Keratinocyte (primary cell): ENCODE data around the gene SEMA3A. TPM values are rescaled to one million over a fixed set of nuclear protein-coding genes. Genes with fewer than 3 reads are reported as not detected.
A peak's percentile ranks its signal among the peaks of the same experiment; 100 is the strongest.

Source experiments
- DNase-seq: peaks from one replicate; pipeline ENCODE4 v3.0.0-alpha.2; 2011; ENCODE audit warnings: low read depth, missing footprints, low spot score
- FAIRE-seq: peaks from 2 replicates; lab custom pipeline; 2011; peaks lifted over from hg19 to GRCh38; lab: Jason Lieb, UNC
- H2AFZ ChIP-seq: 2 replicates; pipeline ENCODE4 v1.6.0; 2012; ENCODE audit warnings: low read length, control low read depth, inconsistent platforms; ENCODE audit not compliant: control insufficient read depth
- H3K27ac ChIP-seq: 2 replicates; pipeline ENCODE4 v1.5.1; 2011; ENCODE audit warnings: low read length; ENCODE audit not compliant: control insufficient read depth, insufficient read depth
- H3K27me3 ChIP-seq: 3 replicates; pipeline ENCODE4 v1.6.0; 2011; ENCODE audit warnings: low read length; ENCODE audit not compliant: control insufficient read depth, insufficient read depth; ENCODE audit errors: extremely low read depth
- H3K36me3 ChIP-seq, 2 experiments: 2 replicates in 1 of 2; 3 replicates in 1 of 2; pipeline ENCODE4 v1.5.1; 2011; ENCODE audit warnings: low read length in 2 of 2, mild to moderate bottlenecking in 1 of 2; ENCODE audit not compliant: control insufficient read depth in 2 of 2, insufficient read depth in 2 of 2; ENCODE audit errors: extremely low read depth in 1 of 2
- H3K4me1 ChIP-seq: 3 replicates; pipeline ENCODE4 v1.5.1; 2011; ENCODE audit warnings: low read length; ENCODE audit not compliant: control insufficient read depth, insufficient read depth; ENCODE audit errors: extremely low read depth
- H3K4me2 ChIP-seq: 3 replicates; pipeline ENCODE4 v1.6.0; 2011; ENCODE audit warnings: low read depth, low read length; ENCODE audit not compliant: control insufficient read depth, insufficient read depth; ENCODE audit errors: extremely low read depth
- H3K4me3 ChIP-seq, 3 experiments: fragments of 200-600 bp in 1 of 3; sonication (generic) in 1 of 3; 2 replicates in 2 of 3; 3 replicates in 1 of 3; pipeline ENCODE4 v1.5.1; 2011 to 2016; ENCODE audit warnings: low read length in 3 of 3, mild to moderate bottlenecking in 3 of 3, control low read depth in 2 of 3, inconsistent platforms in 1 of 3, low read depth in 1 of 3, mixed read lengths in 1 of 3, mixed run types in 1 of 3, moderate library complexity in 1 of 3; ENCODE audit not compliant: control insufficient read depth in 2 of 3, insufficient read depth in 2 of 3; ENCODE audit errors: extremely low read depth in 1 of 3
- H3K79me2 ChIP-seq: 2 replicates; pipeline ENCODE4 v1.6.0; 2012; ENCODE audit warnings: low read length; ENCODE audit not compliant: control insufficient read depth, insufficient read depth
- H3K9ac ChIP-seq: 3 replicates; pipeline ENCODE4 v1.6.0; 2011; ENCODE audit warnings: low read length; ENCODE audit not compliant: control insufficient read depth, insufficient read depth; ENCODE audit errors: extremely low read depth
- H3K9me1 ChIP-seq: 3 replicates; pipeline ENCODE4 v1.6.0; 2011; ENCODE audit warnings: low read length; ENCODE audit not compliant: control insufficient read depth, insufficient read depth; ENCODE audit errors: extremely low read depth
- H3K9me3 ChIP-seq: 2 replicates; pipeline ENCODE4 v1.5.1; 2012; ENCODE audit warnings: low read depth, low read length; ENCODE audit not compliant: control insufficient read depth
- H4K20me1 ChIP-seq: 3 replicates; pipeline ENCODE4 v1.6.0; 2011; ENCODE audit warnings: low read length; ENCODE audit not compliant: control insufficient read depth, insufficient read depth; ENCODE audit errors: extremely low read depth
- CTCF ChIP-seq, 3 experiments: IDR thresholded peaks in 1 of 3; conservative IDR thresholded peaks in 1 of 3; optimal IDR thresholded peaks in 1 of 3; 2 replicates in 2 of 3; 3 replicates in 1 of 3; pipeline versions ENCODE3 to v1.5.1; 2011; ENCODE audit warnings: low read length in 3 of 3, mild to moderate bottlenecking in 3 of 3, moderate library complexity in 2 of 3, control low read depth in 1 of 3, inconsistent platforms in 1 of 3; ENCODE audit not compliant: insufficient read depth in 2 of 3; ENCODE audit errors: extremely low read depth in 1 of 3
- EZH2 ChIP-seq: IDR thresholded peaks from one replicate; pipeline ENCODE4 v1.6.1; 2012; ENCODE audit warnings: inconsistent platforms, mild to moderate bottlenecking, low read length, moderate library complexity
- dilution Hi-C: fragments of 300-500 bp; cut with MboI; formaldehyde crosslinking; loops from one replicate; pipeline ENCODE4 v1.7.0; 2020; ENCODE audit warnings: low sequenced_read_pairs; ENCODE audit not compliant: extremely low pct_ligation_motif_present
- polyA plus RNA-seq, 5 experiments: library from polyadenylated mRNA; depleted of rRNA in 3 of 5; stranded (reverse) in 3 of 5; stranded (forward) in 1 of 5; unstranded in 1 of 5; fragments of >200 nt; gene quantifications; 1 replicate in 1 of 5; 2 replicates in 3 of 5; 3 replicates in 1 of 5; pipeline versions ENCODE4 v1.2.1 to v1.2.3, GENCODE V29; 2011 to 2012; ENCODE audit warnings: missing spikeins in 2 of 5, low read depth in 1 of 5, low replicate concordance in 1 of 5

Gene SEMA3A
- polyA plus RNA-seq, 1 donor (not counting 4 experiments of a cell fraction or from before 2014, with no cell fraction given), result 2.1 TPM

DNA sequence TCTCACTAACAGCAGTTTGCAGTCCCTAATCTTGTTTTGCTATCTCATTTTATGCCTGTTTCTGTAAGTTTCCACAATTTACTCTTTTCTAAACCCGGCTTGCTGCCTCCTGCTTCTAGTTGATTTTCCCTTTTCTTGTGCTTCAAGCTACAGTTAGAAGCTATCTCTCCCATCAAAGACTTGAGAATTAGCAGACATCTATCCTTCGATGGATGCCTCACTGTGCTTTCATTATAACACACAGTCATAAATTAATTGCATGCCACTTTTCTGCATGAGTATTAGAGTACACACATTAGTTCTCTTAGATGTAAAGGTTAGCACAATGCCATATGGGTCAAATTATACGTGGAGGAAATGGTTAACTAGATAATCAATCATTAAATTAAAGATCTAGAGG, 48.7 kb downstream of the SEMA3A start:
- no peaks in the 10 kb centered on the region for H3K4me1 ChIP-seq
- no peaks in the 10 kb centered on the region for H3K79me2 ChIP-seq
- H4K20me1 ChIP-seq, result no peaks in the 10 kb centered on the region
- H3K36me3 ChIP-seq, result no peaks in the 10 kb centered on the region
- H2AFZ ChIP-seq, result peak overlapping the region; percentile 39
- no peaks in the 10 kb centered on the region for H3K27me3 ChIP-seq
- TF ChIP-seq EZH2 (no peak), CTCF (optimal IDR thresholded peaks at IDR 0.05 in 1 of 3, IDR thresholded peaks at IDR 0.05 in 1 of 3, conservative IDR thresholded peaks at IDR 0.05 in 1 of 3; ENCODE audit: extremely low read depth in 1 of 3, insufficient read depth in 2 of 3, low read length in 3 of 3) (no peak)
- DNase-seq, result no peak
- no peak for FAIRE-seq
- H3K9ac ChIP-seq, result no peak overlapping the region
- H3K27ac ChIP-seq, result no peak overlapping the region
- no peaks in the 10 kb centered on the region for H3K9me3 ChIP-seq
- no peak overlapping the region for H3K4me3 ChIP-seq
- dilution Hi-C loops, result no loop called here
- H3K9me1 ChIP-seq, result no peaks in the 10 kb centered on the region
- H3K4me2 ChIP-seq, result no peak overlapping the region

DNA sequence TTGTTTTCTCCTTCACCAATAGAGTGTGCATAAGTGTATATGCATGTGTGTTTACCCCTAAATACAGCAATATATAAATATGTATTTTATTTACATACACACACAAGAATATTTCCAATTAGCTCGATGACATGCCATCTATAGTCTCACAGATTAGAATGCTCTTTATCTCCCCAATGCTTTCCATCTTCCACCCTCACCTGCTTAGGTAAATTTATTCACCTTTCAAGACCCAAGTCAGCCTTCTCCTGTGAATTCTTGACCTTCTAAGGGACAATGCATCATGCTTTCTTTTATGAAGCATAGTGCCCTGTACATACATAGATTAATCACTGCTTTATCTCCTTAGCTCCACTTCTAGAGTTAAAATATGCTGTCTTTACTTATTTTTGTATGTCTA, 49.7 kb downstream of the SEMA3A start:
- Histone ChIP-seq H3K4me2 (no peak overlapping the region), H3K27me3 (no peaks in the 10 kb centered on the region), H3K36me3 (no peaks in the 10 kb centered on the region), H4K20me1 (no peaks in the 10 kb centered on the region), H3K4me3 (no peak overlapping the region), H3K4me1 (no peaks in the 10 kb centered on the region), H3K79me2 (no peaks in the 10 kb centered on the region), H2AFZ (no peak overlapping the region), H3K27ac (no peak overlapping the region), H3K9me3 (no peaks in the 10 kb centered on the region), H3K9ac (no peak overlapping the region), H3K9me1 (no peaks in the 10 kb centered on the region)
- DNase-seq (no peak), FAIRE-seq (no peak)
- dilution Hi-C loops, result no loop called here
- TF ChIP-seq EZH2, result no peak
- TF ChIP-seq CTCF (optimal IDR thresholded peaks at IDR 0.05 in 1 of 3, IDR thresholded peaks at IDR 0.05 in 1 of 3, conservative IDR thresholded peaks at IDR 0.05 in 1 of 3; ENCODE audit: extremely low read depth in 1 of 3, insufficient read depth in 2 of 3, low read length in 3 of 3), result no peak
